ENCODE results near the gene NUTM2G.
"Not testable (repeated sequence)": the region's sequence is repeated elsewhere in the genome, so short reads cannot be mapped to it uniquely, and the experiment has no call there.

NUTM2G gene

DNA sequence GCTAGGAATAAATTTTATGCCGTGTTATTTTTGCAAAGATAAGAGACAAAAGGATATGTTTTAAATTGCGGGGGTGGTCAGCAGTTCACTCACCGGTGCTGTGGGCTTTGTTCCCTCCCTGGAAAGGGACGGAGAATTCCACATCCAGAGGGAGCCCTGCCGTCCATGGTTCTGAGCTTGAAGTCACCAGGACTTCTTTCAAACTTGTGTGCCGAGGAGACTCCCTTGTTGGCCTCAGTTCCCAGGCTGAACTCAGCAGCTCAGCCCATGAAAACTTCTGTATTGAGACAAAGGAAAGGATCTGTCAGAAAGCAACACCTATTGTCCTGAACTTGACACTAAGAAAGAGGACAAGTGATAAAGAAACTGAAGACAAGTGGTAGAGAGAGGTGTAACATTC is 10.1 kb upstream of the NUTM2G start:
- not testable (repeated sequence) for H3K9me3 ChIP-seq (ENCODE audit: insufficient read depth, low read depth, low read length); H3K36me3 ChIP-seq (ENCODE audit: insufficient read depth, low read length); H3K9ac ChIP-seq (ENCODE audit: low read depth, low read length); H3K4me1 ChIP-seq (ENCODE audit: insufficient read depth, low read length); H3K4me3 ChIP-seq (ENCODE audit: low read length); H3K27ac ChIP-seq (ENCODE audit: low read depth, low read length); H3K27me3 ChIP-seq (ENCODE audit: insufficient read depth, low read length)
- 53% methylated on average over 4 of the region's 6 CpGs for WGBS

DNA sequence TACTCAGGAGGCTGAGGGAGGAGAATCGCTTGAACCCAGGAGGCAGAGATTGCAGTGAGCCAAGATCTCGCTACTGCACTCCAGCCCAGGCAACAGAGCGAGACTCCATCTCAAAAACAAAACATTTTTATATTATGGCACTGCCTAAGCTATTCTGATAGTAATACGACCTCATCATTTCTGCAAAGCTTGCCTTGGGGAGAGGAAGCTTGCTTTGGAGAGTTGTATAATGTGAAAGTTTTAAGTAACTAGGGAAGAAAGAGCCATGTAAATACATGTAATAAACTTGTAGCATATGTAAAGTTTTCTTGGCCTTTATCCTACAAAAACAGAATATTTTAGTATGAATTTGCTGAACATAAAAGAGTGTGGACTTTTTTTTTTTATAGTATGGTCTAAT is 7.8 kb upstream of the NUTM2G start:
- H3K4me1 ChIP-seq (ENCODE audit: insufficient read depth, low read length); H3K9ac ChIP-seq (ENCODE audit: low read depth, low read length); H3K36me3 ChIP-seq (ENCODE audit: insufficient read depth, low read length); H3K27ac ChIP-seq (ENCODE audit: low read depth, low read length); H3K27me3 ChIP-seq (ENCODE audit: insufficient read depth, low read length); H3K9me3 ChIP-seq (ENCODE audit: insufficient read depth, low read depth, low read length); H3K4me3 ChIP-seq (ENCODE audit: low read length): not testable (repeated sequence)
- 100% methylated on average over 1 of the region's 4 CpGs for WGBS

DNA sequence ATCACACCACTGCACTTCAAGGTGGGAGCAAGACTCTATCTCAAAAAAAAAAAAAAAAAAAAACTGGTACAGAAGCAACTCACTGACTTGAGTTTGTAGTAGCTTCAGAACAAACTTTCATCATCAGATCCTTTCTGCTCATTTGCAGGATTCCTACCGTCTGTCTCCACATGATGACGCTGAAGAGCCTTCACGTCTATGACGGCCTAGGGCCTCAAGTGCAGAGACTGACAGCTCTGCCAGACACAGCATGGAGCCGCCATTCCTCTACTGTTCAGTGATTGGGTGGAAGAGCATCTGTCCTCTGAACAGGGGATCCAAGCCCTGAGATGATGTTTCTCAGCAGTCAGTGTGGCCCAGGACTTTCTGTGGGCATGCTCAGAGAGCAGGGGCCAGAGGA is 3.1 kb upstream of the NUTM2G start:
- not testable (repeated sequence) for H3K9me3 ChIP-seq (ENCODE audit: insufficient read depth, low read depth, low read length); H3K27ac ChIP-seq (ENCODE audit: low read depth, low read length); H3K36me3 ChIP-seq (ENCODE audit: insufficient read depth, low read length); H3K27me3 ChIP-seq (ENCODE audit: insufficient read depth, low read length); H3K4me3 ChIP-seq (ENCODE audit: low read length); H3K4me1 ChIP-seq (ENCODE audit: insufficient read depth, low read length); H3K9ac ChIP-seq (ENCODE audit: low read depth, low read length)
- 89% methylated on average over 4 of the region's 5 CpGs for WGBS

DNA sequence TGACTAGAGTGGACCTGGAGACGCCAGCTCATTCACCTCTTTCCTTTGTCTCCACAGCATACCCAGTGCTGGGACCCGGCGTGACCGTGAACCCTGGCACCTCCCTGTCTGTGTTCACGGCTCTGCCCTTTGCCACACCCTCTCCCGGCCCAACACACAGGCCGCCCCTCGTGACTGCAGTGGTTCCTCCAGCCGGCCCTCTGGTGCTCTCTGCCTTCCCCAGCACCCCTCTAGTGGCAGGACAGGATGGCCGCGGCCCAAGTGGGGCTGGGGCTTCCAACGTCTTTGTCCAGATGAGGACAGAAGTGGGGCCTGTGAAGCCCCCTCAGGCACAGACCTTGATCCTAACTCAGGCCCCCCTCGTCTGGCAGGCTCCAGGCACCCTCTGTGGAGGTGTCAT is 3.0 kb downstream of the NUTM2G start:
- 75% methylated on average over 9 of the region's 13 CpGs for WGBS
- not testable (repeated sequence) for H3K9me3 ChIP-seq (ENCODE audit: insufficient read depth, low read depth, low read length); H3K9ac ChIP-seq (ENCODE audit: low read depth, low read length); H3K4me3 ChIP-seq (ENCODE audit: low read length); H3K36me3 ChIP-seq (ENCODE audit: insufficient read depth, low read length); H3K27me3 ChIP-seq (ENCODE audit: insufficient read depth, low read length); H3K27ac ChIP-seq (ENCODE audit: low read depth, low read length); H3K4me1 ChIP-seq (ENCODE audit: insufficient read depth, low read length)

DNA sequence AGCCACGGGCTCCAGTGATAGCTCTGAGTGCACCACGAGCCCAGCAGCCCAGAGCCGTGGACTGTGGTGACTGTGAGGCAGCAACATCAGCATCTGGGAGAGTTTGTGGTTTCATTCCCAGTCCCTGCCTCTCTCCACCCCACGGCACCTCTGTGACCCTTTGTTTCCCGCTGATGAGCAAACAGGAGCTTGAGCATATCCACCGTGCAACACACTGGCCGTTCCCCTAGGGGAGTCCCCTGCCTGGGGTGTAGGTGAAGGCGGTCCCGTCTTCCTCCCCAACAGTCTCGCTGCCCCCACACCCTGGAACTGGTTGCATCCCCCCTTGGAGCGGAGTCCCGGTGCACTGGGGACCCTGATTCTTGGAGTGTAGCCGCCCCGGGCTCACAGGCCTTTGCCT is 5.5 kb downstream of the NUTM2G start:
- not testable (repeated sequence) for H3K27me3 ChIP-seq (ENCODE audit: insufficient read depth, low read length); H3K27ac ChIP-seq (ENCODE audit: low read depth, low read length); H3K4me1 ChIP-seq (ENCODE audit: insufficient read depth, low read length); H3K36me3 ChIP-seq (ENCODE audit: insufficient read depth, low read length); H3K9ac ChIP-seq (ENCODE audit: low read depth, low read length); H3K9me3 ChIP-seq (ENCODE audit: insufficient read depth, low read depth, low read length); H3K4me3 ChIP-seq (ENCODE audit: low read length)
- 85% methylated on average over 5 of the region's 14 CpGs for WGBS

DNA sequence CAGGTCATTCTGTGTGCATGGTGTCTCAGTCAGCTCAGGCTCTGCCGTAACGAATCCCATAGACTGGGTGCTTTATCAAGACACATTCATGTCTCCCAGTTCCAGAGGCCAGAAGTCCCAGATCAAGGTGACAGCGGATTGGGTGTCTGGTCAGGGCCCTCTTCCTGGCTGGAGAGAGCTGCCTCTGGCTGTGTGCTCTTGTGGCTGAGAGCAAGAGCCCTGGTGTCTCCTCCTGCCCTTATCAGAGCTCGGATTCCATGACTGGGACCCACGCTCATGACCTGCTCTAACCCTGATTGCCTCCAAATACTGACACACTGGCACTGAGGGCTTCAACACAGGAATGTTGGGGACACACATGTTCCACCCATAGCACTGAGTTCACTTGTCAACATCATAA is 6.1 kb downstream of the NUTM2G start:
- H3K9me3 ChIP-seq (ENCODE audit: insufficient read depth, low read depth, low read length); H3K27ac ChIP-seq (ENCODE audit: low read depth, low read length); H3K27me3 ChIP-seq (ENCODE audit: insufficient read depth, low read length); H3K4me1 ChIP-seq (ENCODE audit: insufficient read depth, low read length); H3K4me3 ChIP-seq (ENCODE audit: low read length); H3K9ac ChIP-seq (ENCODE audit: low read depth, low read length); H3K36me3 ChIP-seq (ENCODE audit: insufficient read depth, low read length): not testable (repeated sequence)
- WGBS: 92% methylated on average over 3 of the region's 5 CpGs

DNA sequence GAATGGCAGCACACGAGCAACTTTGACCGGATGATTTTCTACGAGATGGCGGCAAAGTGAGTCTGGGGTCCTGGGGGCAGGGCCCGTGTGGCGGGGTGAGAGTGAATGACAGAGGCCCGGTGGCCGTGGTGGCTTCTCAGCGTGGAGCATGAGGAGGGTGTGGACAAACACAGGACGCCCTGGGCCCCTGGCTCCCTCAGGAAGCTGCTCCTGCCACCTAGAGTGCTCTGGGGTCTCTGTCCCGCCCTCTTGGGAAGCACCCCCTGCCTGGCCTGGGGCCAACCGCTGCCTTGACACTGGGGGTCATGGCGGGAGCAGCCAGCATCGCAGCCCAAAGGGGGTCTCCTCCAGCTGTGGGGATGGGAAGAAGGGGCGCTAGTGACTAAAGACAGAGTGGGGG is 6.8 kb downstream of the NUTM2G start:
- H3K27me3 ChIP-seq (ENCODE audit: insufficient read depth, low read length); H3K4me3 ChIP-seq (ENCODE audit: low read length); H3K9me3 ChIP-seq (ENCODE audit: insufficient read depth, low read depth, low read length); H3K9ac ChIP-seq (ENCODE audit: low read depth, low read length); H3K27ac ChIP-seq (ENCODE audit: low read depth, low read length); H3K36me3 ChIP-seq (ENCODE audit: insufficient read depth, low read length); H3K4me1 ChIP-seq (ENCODE audit: insufficient read depth, low read length): not testable (repeated sequence)
- 93% methylated on average over 12 of the region's 15 CpGs for WGBS

DNA sequence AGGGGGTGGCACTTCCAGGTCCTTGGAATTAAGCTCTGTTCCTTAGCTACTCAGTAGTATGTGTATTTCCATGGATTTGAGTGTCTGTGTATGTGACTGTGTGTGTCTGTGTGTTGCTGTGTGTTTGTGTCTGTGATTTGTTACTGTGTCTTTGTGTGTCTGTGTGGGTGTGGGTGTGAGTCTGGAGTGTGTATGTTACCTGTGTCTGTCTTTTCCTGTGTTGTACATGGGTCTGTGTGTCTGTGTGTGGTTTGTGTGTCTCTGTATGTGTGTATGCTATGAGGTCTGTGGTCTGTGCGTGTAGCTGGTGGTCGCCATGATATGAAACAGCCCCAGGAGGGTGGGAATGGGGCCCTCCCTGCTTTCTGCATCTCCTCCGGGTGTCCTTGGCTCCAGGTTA is 8.8 kb downstream of the NUTM2G start:
- not testable (repeated sequence) for H3K27me3 ChIP-seq (ENCODE audit: insufficient read depth, low read length); H3K27ac ChIP-seq (ENCODE audit: low read depth, low read length); H3K36me3 ChIP-seq (ENCODE audit: insufficient read depth, low read length); H3K9me3 ChIP-seq (ENCODE audit: insufficient read depth, low read depth, low read length); H3K9ac ChIP-seq (ENCODE audit: low read depth, low read length); H3K4me1 ChIP-seq (ENCODE audit: insufficient read depth, low read length); H3K4me3 ChIP-seq (ENCODE audit: low read length)
- WGBS: no CpG with 5 or more reads among the region's 3 CpGs

DNA sequence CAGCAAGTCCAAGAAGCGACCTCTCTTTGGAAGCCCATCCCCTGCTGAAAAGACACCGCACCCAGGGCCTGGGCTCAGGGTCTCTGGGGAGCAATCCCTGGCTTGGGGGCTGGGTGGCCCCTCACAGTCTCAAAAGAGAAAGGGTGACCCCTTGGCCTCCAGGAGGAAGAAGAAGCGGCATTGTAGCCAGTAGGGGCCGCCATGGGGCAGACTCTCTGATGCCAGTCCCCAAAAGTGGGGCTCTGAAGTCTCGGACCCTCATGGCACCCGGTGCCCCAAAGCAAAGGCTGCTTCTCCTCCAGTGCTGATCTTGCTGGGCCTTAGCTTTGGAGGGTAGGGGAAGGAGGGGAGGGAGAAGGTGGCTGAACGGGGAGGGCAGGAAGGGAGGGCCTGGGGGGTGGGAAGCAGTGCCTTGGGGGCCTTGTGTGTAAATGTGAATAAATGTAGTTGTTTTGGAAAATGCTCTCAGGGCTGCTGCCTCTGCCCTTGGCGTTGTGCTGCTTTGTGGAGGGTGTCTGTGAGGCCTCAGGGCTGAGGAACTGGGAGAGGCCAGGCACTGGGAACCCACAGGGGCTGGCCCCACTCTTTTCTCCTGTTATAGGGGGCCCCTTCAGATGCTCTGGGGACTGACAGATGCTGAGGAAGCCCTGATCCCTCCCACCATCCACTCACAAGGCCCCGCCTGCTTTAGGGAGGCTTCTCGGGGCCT is 10.5 kb downstream of the NUTM2G start:
- not testable (repeated sequence) for H3K27me3 ChIP-seq (ENCODE audit: insufficient read depth, low read length); H3K27ac ChIP-seq (ENCODE audit: low read depth, low read length); H3K4me1 ChIP-seq (ENCODE audit: insufficient read depth, low read length); H3K4me3 ChIP-seq (ENCODE audit: low read length); H3K9ac ChIP-seq (ENCODE audit: low read depth, low read length); H3K9me3 ChIP-seq (ENCODE audit: insufficient read depth, low read depth, low read length); H3K36me3 ChIP-seq (ENCODE audit: insufficient read depth, low read length)
- WGBS: no CpG with 5 or more reads among the region's 10 CpGs

DNA sequence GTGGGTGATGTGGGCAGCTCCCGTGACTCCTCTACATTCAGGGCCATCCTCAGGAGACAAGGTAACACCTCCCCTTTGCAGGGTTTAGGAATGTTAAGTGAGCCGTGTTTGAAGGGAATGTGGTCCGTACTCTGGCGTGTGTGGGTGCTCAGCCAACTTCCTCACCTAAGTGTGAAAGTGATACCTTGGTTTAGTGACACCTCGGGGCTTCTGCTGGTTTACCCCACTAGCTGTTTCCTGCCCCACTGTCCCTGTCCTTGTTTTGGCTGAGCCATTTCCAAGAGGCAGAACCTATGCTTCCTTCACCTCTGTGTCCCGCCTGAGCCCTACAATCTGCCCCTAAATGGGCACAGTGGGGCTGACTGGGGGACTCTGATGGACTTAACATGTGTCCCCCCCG is 12.3 kb downstream of the NUTM2G start:
- not testable (repeated sequence) for H3K36me3 ChIP-seq (ENCODE audit: insufficient read depth, low read length); H3K4me3 ChIP-seq (ENCODE audit: low read length); H3K4me1 ChIP-seq (ENCODE audit: insufficient read depth, low read length); H3K27me3 ChIP-seq (ENCODE audit: insufficient read depth, low read length); H3K27ac ChIP-seq (ENCODE audit: low read depth, low read length); H3K9me3 ChIP-seq (ENCODE audit: insufficient read depth, low read depth, low read length); H3K9ac ChIP-seq (ENCODE audit: low read depth, low read length)
- no CpG with 5 or more reads among the region's 7 CpGs for WGBS

DNA sequence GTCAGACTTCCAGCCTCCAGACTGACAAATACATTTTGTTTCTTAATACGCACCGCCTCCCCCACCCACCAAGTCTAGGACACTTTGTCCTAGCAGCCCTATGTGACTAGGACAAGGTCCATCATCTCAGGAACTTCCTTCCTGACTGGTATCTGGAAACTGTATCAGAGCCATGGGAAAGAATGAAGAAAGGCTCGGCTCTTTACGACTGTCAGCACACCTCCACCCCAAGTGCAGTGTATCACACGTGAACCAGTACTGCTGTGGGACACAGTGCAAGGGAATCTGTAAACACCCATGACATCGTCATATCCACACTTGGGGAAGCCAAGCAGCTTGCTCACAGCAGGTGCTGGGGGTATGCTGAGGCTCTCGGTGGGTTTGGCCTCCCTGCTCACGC is 13.0 kb downstream of the NUTM2G start:
- WGBS: 100% methylated on average over 1 of the region's 8 CpGs
- not testable (repeated sequence) for H3K36me3 ChIP-seq (ENCODE audit: insufficient read depth, low read length)

DNA sequence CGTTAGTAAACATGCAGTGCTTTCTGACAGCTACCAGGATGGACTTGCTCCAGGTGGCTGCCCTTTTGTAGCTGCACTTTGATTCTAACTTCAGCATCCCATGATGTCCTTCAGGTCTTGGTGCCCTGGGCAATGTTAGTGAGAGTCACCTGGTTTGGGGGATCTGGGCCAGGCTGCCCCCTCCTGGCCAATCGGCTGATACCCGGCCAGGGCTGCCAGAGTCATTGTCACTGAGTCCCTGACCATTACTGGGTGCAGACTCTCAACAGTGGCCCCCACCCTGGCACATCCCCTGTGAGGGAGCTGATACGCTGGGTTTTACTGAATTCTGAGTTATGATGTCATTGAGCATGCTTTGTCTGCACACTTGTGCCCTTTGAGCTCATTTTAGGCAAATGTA is 13.5 kb downstream of the NUTM2G start:
- not testable (repeated sequence) for H3K9ac ChIP-seq (ENCODE audit: low read depth, low read length); H3K9me3 ChIP-seq (ENCODE audit: insufficient read depth, low read depth, low read length); H3K4me3 ChIP-seq (ENCODE audit: low read length); H3K36me3 ChIP-seq (ENCODE audit: insufficient read depth, low read length); H3K27ac ChIP-seq (ENCODE audit: low read depth, low read length); H3K27me3 ChIP-seq (ENCODE audit: insufficient read depth, low read length); H3K4me1 ChIP-seq (ENCODE audit: insufficient read depth, low read length)
- no CpG with 5 or more reads among the region's 4 CpGs for WGBS

More for the DNA sequence above, 13.0 kb downstream of the NUTM2G start:
- H3K27ac ChIP-seq (ENCODE audit: low read depth, low read length); H3K27me3 ChIP-seq (ENCODE audit: insufficient read depth, low read length); H3K4me3 ChIP-seq (ENCODE audit: low read length); H3K9me3 ChIP-seq (ENCODE audit: insufficient read depth, low read depth, low read length); H3K9ac ChIP-seq (ENCODE audit: low read depth, low read length); H3K4me1 ChIP-seq (ENCODE audit: insufficient read depth, low read length): not testable (repeated sequence)
